Measurements from ENCODE around the gene CCDC24. TPM values are rescaled to one million over a fixed set of nuclear protein-coding genes. Genes with fewer than 3 reads are reported as not detected.

The CCDC24 gene
- total RNA-seq, 1 experiment from 2014 or later: 11.8 TPM

- Histone ChIP-seq H3K79me2 (ENCODE audit: insufficient read depth, low read length) (no peaks in the 10 kb centered on the region), H3K79me1 (ENCODE audit: insufficient read depth, low read depth, low read length, poor library complexity, severe bottlenecking) (no peaks in the 10 kb centered on the region), H4K20me1 (ENCODE audit: control insufficient read depth, insufficient read depth, insufficient read length) (no peaks in the 10 kb centered on the region), H3K4me1 (ENCODE audit: insufficient read depth, low read length) (no peaks in the 10 kb centered on the region), H2BK20ac (ENCODE audit: low read depth, low read length, poor library complexity, severe bottlenecking) (no peak overlapping the region), H3K18ac (ENCODE audit: insufficient read length, low read depth, low read length) (no peak overlapping the region), H4K5ac (ENCODE audit: insufficient read length, low read depth, low read length) (no peak overlapping the region), H2BK120ac (ENCODE audit: low read depth, low read length, poor library complexity, severe bottlenecking) (no peak overlapping the region), H3K56ac (ENCODE audit: insufficient read length, low read depth, low read length) (no peak overlapping the region), H4K91ac (ENCODE audit: insufficient read length, low read depth, low read length) (no peak overlapping the region), H2AFZ (ENCODE audit: low read length) (no peak overlapping the region), H2BK15ac (ENCODE audit: low read depth, low read length) (no peak overlapping the region), H3K23ac (ENCODE audit: insufficient read length, low read depth, low read length) (no peak overlapping the region), H3K4me2 (ENCODE audit: insufficient read depth, insufficient read length, low read length) (no peak overlapping the region), H3T11ph (ENCODE audit: low read length) (no peak overlapping the region), H3K27ac (ENCODE audit: insufficient read length, low read depth, low read length) (no peak overlapping the region), H3K23me2 (ENCODE audit: insufficient read length, low read depth, low read length, poor library complexity, severe bottlenecking) (peaks cover 10% of the 10 kb centered on the region), H2BK12ac (ENCODE audit: insufficient read length, low read depth, low read length) (no peak overlapping the region), H3K9me3 (ENCODE audit: control insufficient read depth, low read depth, low read length) (no peaks in the 10 kb centered on the region), H2AK5ac (ENCODE audit: insufficient read length, low read length) (no peak overlapping the region), H3K27me3 (ENCODE audit: insufficient read depth, low read length) (no peaks in the 10 kb centered on the region), H2BK5ac (ENCODE audit: insufficient read length, low read length) (no peak overlapping the region), H3K4ac (ENCODE audit: low read depth, low read length) (no peak overlapping the region), H4K8ac (replicated peaks; ENCODE audit: insufficient read length, low read depth, low read length) (no peak overlapping the region), H3K14ac (ENCODE audit: insufficient read depth, low read length) (no peak overlapping the region), H3K9ac (ENCODE audit: extremely low read depth, insufficient read length, low read length) (no peak overlapping the region)
- no peak for DNase-seq
- Mint-ChIP-seq H3K27ac (no peak overlapping the region), H3K27me3 (ENCODE audit: low read depth) (peaks cover 6% of the 10 kb centered on the region), H3K4me3 (peak overlapping the region in 1 of 2 experiments; percentile 26; a peak in 1 of 5 replicates), H3K36me3 (ENCODE audit: insufficient read depth in 1 of 3, low read depth in 3 of 3) (peaks cover 5 to 9% (median 6%) of the 10 kb centered on the region in 3 experiments; a peak in 5 of 7 replicates), H3K9me3 (no peaks in the 10 kb centered on the region), H3K4me1 (peaks cover 16 to 28% of the 10 kb centered on the region in 2 experiments)
- no CpG with 5 or more reads among the region's 7 CpGs for WGBS (ENCODE audit: extremely low coverage, insufficient read length, low lambda C conversion rate)
- no peak for TF ChIP-seq CTCF (conservative IDR thresholded peaks at IDR 0.05)
Observed at GRCh38 chr1:43994071-43994470, 2.7 kb downstream of the CCDC24 start.

Data from H9 (cell line).